ENCODE results near the gene WSB1. TPM values are rescaled to one million over a fixed set of nuclear protein-coding genes. Genes with fewer than 3 reads are reported as not detected.

Gene WSB1
- total and polyA plus RNA-seq, 9 of the 15 experiments (the other 6 are each of a cell fraction or from before 2014, with no cell fraction given): 22.8 to 229 (median 81.1) TPM

GRCh38 chr17:27322690-27323508 is 29.0 kb downstream of the WSB1 start:
- FAIRE-seq: no peak
- TF ChIP-seq BCOR (IDR thresholded peaks at IDR 0.05): peak; percentile 95
- TF ChIP-seq FOXP4 (CRISPR knock-in tag; IDR thresholded peaks at IDR 0.05; ENCODE audit: borderline replicate concordance): no peak
- no peak for TF ChIP-seq ZNF140 (CRISPR knock-in tag; IDR thresholded peaks at IDR 0.05)
- TF ChIP-seq RAD51 (IDR thresholded peaks at IDR 0.05; ENCODE audit: borderline replicate concordance, low read depth): peak; percentile 73
- no peak for TF ChIP-seq ZNF239 (CRISPR knock-in tag; IDR thresholded peaks at IDR 0.05)
- TF ChIP-seq PKNOX1 (IDR thresholded peaks at IDR 0.05): no peak
- TF ChIP-seq NCOA6 (IDR thresholded peaks at IDR 0.05): no peak
- no peak for TF ChIP-seq ZNF316 (IDR thresholded peaks at IDR 0.05)
- no peak for TF ChIP-seq TRIM28 (IDR thresholded peaks at IDR 0.05)
- no peak for TF ChIP-seq ZNF277 (CRISPR knock-in tag; IDR thresholded peaks at IDR 0.05; ENCODE audit: borderline replicate concordance)
- TF ChIP-seq PATZ1 (CRISPR knock-in tag; IDR thresholded peaks at IDR 0.05; ENCODE audit: borderline replicate concordance): no peak
- no peak for TF ChIP-seq USF1 (CRISPR knock-in tag; IDR thresholded peaks at IDR 0.05)
- TF ChIP-seq ELF1 (tag; IDR thresholded peaks at IDR 0.05): 0 out of 2 replicates have a peak, but pooled peaks have one; percentile 32
- no peak for TF ChIP-seq JUND (IDR thresholded peaks at IDR 0.05; ENCODE audit: borderline replicate concordance, low read depth, low read length)
- TF ChIP-seq JUND (tag; IDR thresholded peaks at IDR 0.05; ENCODE audit: borderline replicate concordance, low read depth, low read length): no peak

More at GRCh38 chr17:27322690-27323508, 29.0 kb downstream of the WSB1 start:
- H3K4me3 ChIP-seq: no peak overlapping the region
- ChIA-PET POLR2A (interaction anchor here (0.7 to 2.2 kb wide), 4 partner anchors 10 to 29 kb away, joined by 3 to 8 read pairs (median 4); partner anchors contain the start of gene WSB1), CTCF (ENCODE audit: low intra/inter-chr PET ratio) (no interaction called here)
- BruUV-seq (replicated peaks): no TSS peak
- no peaks in the 10 kb centered on the region for H3K79me2 ChIP-seq (ENCODE audit: control insufficient read depth, insufficient read depth, low read length)
- no peaks in the 10 kb centered on the region for H4K20me1 ChIP-seq (replicated peaks; ENCODE audit: control insufficient read depth, insufficient read depth, low read length)
- intact Hi-C loops (cut with micrococcal nuclease) (loop anchor here (5.0 kb wide), 1 partner anchor 76 kb away; no protein-coding TSS in a partner anchor), in situ Hi-C loops (cut with MboI) (no loop called here)
- H3K36me3 ChIP-seq (ENCODE audit: control insufficient read depth, insufficient read depth, low read length): peaks cover 9% of the 10 kb centered on the region; the same call in 2 of the 3 replicates
- DNase-seq (ENCODE audit: extremely low read depth in 1 of 4, low spot score in 3 of 4): no peak
- peak overlapping the region; percentile 47 for H2AFZ ChIP-seq (ENCODE audit: low read depth, low read length)
- no peak overlapping the region for H3K4me2 ChIP-seq (ENCODE audit: insufficient read depth, low read length)
- no peaks in the 10 kb centered on the region for H3K9me1 ChIP-seq (ENCODE audit: control insufficient read depth, insufficient read depth, low read length)
- WGBS (ENCODE audit: insufficient coverage, low coverage, missing lambda C conversion rate): 60% methylated on average over 4 of the region's 4 CpGs
- H3K4me1 ChIP-seq (replicated peaks in 1 of 2; ENCODE audit: control insufficient read depth in 2 of 2, insufficient read depth in 2 of 2, low read length in 2 of 2): peaks cover 7 to 13% of the 10 kb centered on the region in 2 experiments; a peak in 4 of 5 replicates
- no peaks in the 10 kb centered on the region for H3K27me3 ChIP-seq (ENCODE audit: control insufficient read depth in 2 of 2, insufficient read depth in 2 of 2, low read length in 2 of 2)
- no peak overlapping the region for H3K9ac ChIP-seq (ENCODE audit: insufficient read depth in 1 of 2, low read depth in 2 of 2, low read length in 2 of 2)
- peak; percentile 8; the same call in 2 of the 3 replicates for ATAC-seq
- no peaks in the 10 kb centered on the region for H3K9me3 ChIP-seq (replicated peaks; ENCODE audit: control insufficient read depth, insufficient read depth, low read depth, low read length)
- no peak overlapping the region for H3K27ac ChIP-seq (ENCODE audit: extremely low read depth, low read depth, low read length)
